Suprapubic skin (tissue), 4 donors: ENCODE results near the gene ADARB1. TPM values are rescaled to one million over a fixed set of nuclear protein-coding genes. Genes with fewer than 3 reads are reported as not detected.

Source experiments
- DNase-seq, 2 donors: peaks; one replicate each; pipeline ENCODE4 v3.0.0-alpha.2; 2019; ENCODE audit warnings: low spot score in 2 of 2
- H3K27ac ChIP-seq: fragments of 200-600 bp; sonication (generic); one replicate; pipeline ENCODE4 v1.5.1; 2019
- H3K27me3 ChIP-seq: fragments of 200-600 bp; sonication (generic); one replicate; pipeline ENCODE4 v1.5.1; 2019
- H3K36me3 ChIP-seq: fragments of 200-600 bp; sonication (generic); one replicate; pipeline ENCODE4 v1.5.1; 2019
- H3K4me1 ChIP-seq: fragments of 200-600 bp; sonication (generic); one replicate; pipeline ENCODE4 v1.5.1; 2019
- H3K4me3 ChIP-seq: fragments of 200-600 bp; sonication (generic); one replicate; pipeline ENCODE4 v1.5.1; 2019; ENCODE audit warnings: mild to moderate bottlenecking
- H3K9me3 ChIP-seq: fragments of 200-600 bp; sonication (generic); one replicate; pipeline ENCODE4 v1.5.1; 2019
- EP300 ChIP-seq: sonication (generic); formaldehyde crosslinking; IDR thresholded peaks from one replicate; pipeline ENCODE4 v1.6.1; 2017; ENCODE audit warnings: antibody characterized with exemption
- POLR2A ChIP-seq, 2 donors: fragments of 450-650 bp; IDR thresholded peaks; one replicate each; pipeline ENCODE4 v1.6.1; 2017; ENCODE audit warnings: antibody characterized with exemption in 2 of 2, mild to moderate bottlenecking in 2 of 2, moderate library complexity in 2 of 2
- POLR2AphosphoS5 ChIP-seq, 3 donors: sonication (generic); formaldehyde crosslinking; IDR thresholded peaks; one replicate each; pipeline ENCODE4 v1.6.1; 2017; ENCODE audit warnings: antibody characterized with exemption in 3 of 3
- WGBS: methylation state at CpG from one replicate; pipeline ENCODE4 v1.1.5; 2018; 5-methylcytosine and 5-hydroxymethylcytosine counted together
- total RNA-seq, 4 donors: library from RNA; depleted of rRNA; stranded (reverse); fragments of >200 nt; gene quantifications; one replicate each; pipeline ENCODE4 v1.1.0, GENCODE V29; 2016
- TF ChIP-seq, protein P1 (sequence below), 2 donors: fragments of 200-600 bp in 1 of 2; fragments of 450-650 bp in 1 of 2; sonication (generic) in 1 of 2; IDR thresholded peaks; one replicate each; pipeline ENCODE4 v1.5.1; 2016 to 2019; ENCODE audit warnings: antibody characterized with exemption in 2 of 2, mild to moderate bottlenecking in 1 of 2, moderate library complexity in 1 of 2

ADARB1 gene
- total RNA-seq, 4 donors from 2014 or later, result 13.2 to 23.6 (median 20.3) TPM

DNA sequence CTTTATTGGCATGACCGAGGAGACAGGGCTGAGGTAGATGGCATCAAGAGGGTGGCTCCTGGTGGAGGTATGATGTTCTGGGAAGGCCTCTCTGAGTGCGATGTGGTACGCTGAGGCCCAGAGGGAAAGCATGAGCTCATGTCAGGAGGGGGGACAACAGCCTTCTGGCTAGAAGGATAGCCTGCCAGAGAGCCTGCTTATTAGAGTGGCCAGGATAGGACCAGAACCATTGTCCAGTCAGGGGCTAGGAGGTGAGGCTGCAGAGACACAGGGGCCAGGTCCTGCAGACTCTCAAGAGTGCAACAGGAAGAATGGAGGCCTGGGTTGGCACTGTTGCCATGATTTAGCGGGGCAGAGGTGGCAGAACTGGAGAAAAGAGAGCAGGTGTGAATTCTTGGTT is 7.3 kb downstream of the ADARB1 start:
- Histone ChIP-seq H3K36me3 (no peaks in the 10 kb centered on the region), H3K27ac (no peak overlapping the region), H3K4me3 (no peak overlapping the region), H3K4me1 (peaks cover 19% of the 10 kb centered on the region), H3K27me3 (no peaks in the 10 kb centered on the region), H3K9me3 (no peaks in the 10 kb centered on the region)
- DNase-seq, result no peak
- 98% methylated on average over 4 of the region's 4 CpGs for WGBS
- TF ChIP-seq EP300, result no peak
- TF ChIP-seq, protein P1, sequence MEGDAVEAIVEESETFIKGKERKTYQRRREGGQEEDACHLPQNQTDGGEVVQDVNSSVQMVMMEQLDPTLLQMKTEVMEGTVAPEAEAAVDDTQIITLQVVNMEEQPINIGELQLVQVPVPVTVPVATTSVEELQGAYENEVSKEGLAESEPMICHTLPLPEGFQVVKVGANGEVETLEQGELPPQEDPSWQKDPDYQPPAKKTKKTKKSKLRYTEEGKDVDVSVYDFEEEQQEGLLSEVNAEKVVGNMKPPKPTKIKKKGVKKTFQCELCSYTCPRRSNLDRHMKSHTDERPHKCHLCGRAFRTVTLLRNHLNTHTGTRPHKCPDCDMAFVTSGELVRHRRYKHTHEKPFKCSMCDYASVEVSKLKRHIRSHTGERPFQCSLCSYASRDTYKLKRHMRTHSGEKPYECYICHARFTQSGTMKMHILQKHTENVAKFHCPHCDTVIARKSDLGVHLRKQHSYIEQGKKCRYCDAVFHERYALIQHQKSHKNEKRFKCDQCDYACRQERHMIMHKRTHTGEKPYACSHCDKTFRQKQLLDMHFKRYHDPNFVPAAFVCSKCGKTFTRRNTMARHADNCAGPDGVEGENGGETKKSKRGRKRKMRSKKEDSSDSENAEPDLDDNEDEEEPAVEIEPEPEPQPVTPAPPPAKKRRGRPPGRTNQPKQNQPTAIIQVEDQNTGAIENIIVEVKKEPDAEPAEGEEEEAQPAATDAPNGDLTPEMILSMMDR (IDR thresholded peaks at IDR 0.05), result no peak

GRCh38 chr21:45082736-45083135 is 8.4 kb downstream of the ADARB1 start:
- H3K9me3 ChIP-seq, result no peaks in the 10 kb centered on the region
- TF ChIP-seq POLR2A (IDR thresholded peaks at IDR 0.05) (no peak), EP300 (no peak), POLR2AphosphoS5 (IDR thresholded peaks at IDR 0.05) (no peak)
- TF ChIP-seq, protein P1 (IDR thresholded peaks at IDR 0.05), result no peak
- H3K4me3 ChIP-seq, result no peak overlapping the region
- H3K36me3 ChIP-seq, result no peaks in the 10 kb centered on the region
- no peak for DNase-seq
- H3K27ac ChIP-seq, result no peak overlapping the region
- WGBS, result 80% methylated on average over 4 of the region's 4 CpGs
- no peaks in the 10 kb centered on the region for H3K27me3 ChIP-seq
- H3K4me1 ChIP-seq, result peaks cover 17% of the 10 kb centered on the region

DNA sequence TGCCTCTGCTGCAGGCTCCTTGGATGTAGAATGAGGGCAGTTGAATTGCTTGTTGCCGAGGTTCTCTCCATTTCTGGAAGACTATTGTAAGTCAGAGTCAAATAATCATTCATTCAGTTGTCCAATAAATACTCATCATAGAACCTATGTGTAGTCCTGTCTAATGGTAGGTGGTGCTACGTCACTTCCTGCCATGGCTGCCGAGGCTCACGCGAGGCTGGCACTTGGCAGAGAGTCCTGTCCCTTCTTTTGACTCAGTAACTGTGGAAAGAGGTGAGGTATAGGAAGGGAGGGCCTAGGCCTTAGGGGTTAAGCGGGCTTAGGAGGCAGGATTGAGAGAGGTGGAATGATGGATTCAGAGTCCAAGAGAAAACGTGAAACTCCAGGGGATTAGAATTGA is 9.7 kb downstream of the ADARB1 start:
- WGBS, result 84% methylated on average over 7 of the region's 7 CpGs
- Histone ChIP-seq H3K9me3 (no peaks in the 10 kb centered on the region), H3K36me3 (no peaks in the 10 kb centered on the region), H3K27me3 (no peaks in the 10 kb centered on the region), H3K27ac (no peak overlapping the region), H3K4me1 (peaks cover 11% of the 10 kb centered on the region), H3K4me3 (no peak overlapping the region)
- TF ChIP-seq, protein P1 (IDR thresholded peaks at IDR 0.05), result no peak
- TF ChIP-seq POLR2AphosphoS5 (IDR thresholded peaks at IDR 0.05), result no peak
- DNase-seq, result no peak

DNA sequence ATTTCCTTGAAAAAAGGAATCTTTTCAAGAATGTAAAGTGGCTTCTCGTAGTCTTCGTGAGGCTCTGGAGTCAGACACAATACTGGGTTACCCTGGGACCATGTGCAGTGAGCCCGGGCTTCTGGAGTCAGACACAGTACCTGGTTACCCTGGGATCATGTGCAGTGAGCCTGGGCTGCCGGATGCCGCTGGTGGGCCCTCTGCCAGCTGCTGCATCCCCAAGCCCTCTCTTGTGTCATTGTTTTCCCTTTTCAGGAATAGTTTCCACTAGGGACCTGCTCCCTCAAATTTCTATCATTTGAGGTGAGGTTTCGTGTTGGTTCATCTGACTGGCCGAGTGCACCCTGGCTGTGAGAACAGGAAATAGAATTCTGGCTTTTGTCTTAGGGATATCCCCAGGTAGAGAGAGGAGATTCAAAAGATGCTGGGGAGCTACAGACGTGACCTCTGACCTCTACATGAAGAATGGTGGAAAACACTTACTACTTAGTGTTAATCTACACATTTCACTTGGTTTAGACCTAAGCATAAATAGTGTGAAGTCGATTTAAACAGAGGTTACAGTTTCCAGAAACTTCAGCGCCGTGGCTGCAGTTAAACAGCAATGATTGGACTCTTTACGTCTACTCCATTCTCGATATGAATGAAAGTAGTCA is 10.6 kb downstream of the ADARB1 start:
- Histone ChIP-seq H3K4me1 (peaks cover 8% of the 10 kb centered on the region), H3K27me3 (no peaks in the 10 kb centered on the region), H3K4me3 (no peak overlapping the region), H3K9me3 (no peaks in the 10 kb centered on the region), H3K27ac (no peak overlapping the region), H3K36me3 (no peaks in the 10 kb centered on the region)
- TF ChIP-seq POLR2AphosphoS5 (IDR thresholded peaks at IDR 0.05) (no peak), POLR2A (IDR thresholded peaks at IDR 0.05) (no peak), EP300 (no peak)
- TF ChIP-seq, protein P1 (IDR thresholded peaks at IDR 0.05), result no peak
- DNase-seq, result no peak
- 88% methylated on average over 12 of the region's 13 CpGs for WGBS

DNA sequence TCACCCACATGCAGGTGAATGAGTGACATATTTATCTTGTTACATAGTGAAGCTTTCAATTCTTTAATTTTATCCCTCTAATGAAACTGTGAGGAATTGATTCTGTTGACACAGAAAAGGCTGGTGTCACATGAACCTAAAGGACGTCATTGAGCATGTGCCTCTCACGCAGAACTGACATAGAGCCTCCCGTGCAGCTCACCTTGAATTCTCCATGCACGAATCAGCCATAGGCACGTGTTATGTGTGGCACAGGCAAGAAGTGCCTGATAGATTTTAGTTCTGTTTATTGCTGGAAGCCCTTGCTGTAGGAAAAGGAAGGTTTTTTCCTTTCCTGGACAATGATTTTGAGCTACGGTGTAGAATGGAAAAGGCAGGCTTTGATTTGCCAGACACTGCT is 11.3 kb downstream of the ADARB1 start:
- H3K36me3 ChIP-seq, result no peaks in the 10 kb centered on the region
- H3K27ac ChIP-seq, result no peak overlapping the region
- peaks cover 4% of the 10 kb centered on the region for H3K4me1 ChIP-seq
- H3K4me3 ChIP-seq, result no peak overlapping the region
- 66% methylated on average over 6 of the region's 6 CpGs for WGBS
- H3K27me3 ChIP-seq, result no peaks in the 10 kb centered on the region
- no peaks in the 10 kb centered on the region for H3K9me3 ChIP-seq
- no peak for TF ChIP-seq POLR2A (IDR thresholded peaks at IDR 0.05)
- TF ChIP-seq, protein P1 (IDR thresholded peaks at IDR 0.05), result no peak
- no peak for TF ChIP-seq POLR2AphosphoS5 (IDR thresholded peaks at IDR 0.05)
- TF ChIP-seq EP300, result no peak
- no peak for DNase-seq
